GM12878 (cell line): ENCODE results near the gene GRK5. TPM values are rescaled to one million over a fixed set of nuclear protein-coding genes. Genes with fewer than 3 reads are reported as not detected.

ENCODE experiments used
- ATAC-seq: fragments of 200-7000 bp; cut with Tn5 transposase; 3 replicates; pipeline ENCODE4 v1.9.1; 2020; ENCODE audit warnings: mild to moderate bottlenecking, moderate library complexity
- BruUV-seq: library from RNA; stranded (reverse); fragments of 400-500 nt; replicated peaks from 2 replicates; lab custom pipeline; 2021; lab: Mats Ljungman, UMichigan
- CTCF ChIA-PET: fragments of 300-600 bp; sonication (Branson Sonifier 250); formaldehyde crosslinking; extraction: SDS; loops from one replicate; lab custom pipeline; 2021; ENCODE audit warnings: inconsistent platforms; lab: Yijun Ruan, JAX
- POLR2A ChIA-PET: fragments of 350-600 bp; formaldehyde crosslinking; extraction: SDS; loops from one replicate; lab custom pipeline; 2021; ENCODE audit warnings: inconsistent platforms; lab: Charles Lee
- RAD21 ChIA-PET: fragments of 300-600 bp; sonication (Branson Sonifier 250); formaldehyde crosslinking; loops from one replicate; lab custom pipeline; 2023; ENCODE audit warnings: antibody characterized with exemption; ENCODE audit not compliant: unreplicated experiment; lab: Charles Lee
- SMC1A ChIA-PET: fragments of 300-600 bp; sonication (Branson Sonifier 250); formaldehyde crosslinking; loops from one replicate; lab custom pipeline; 2023; ENCODE audit not compliant: unreplicated experiment, uncharacterized antibody; lab: Charles Lee
- DNase-seq: peaks from one replicate; pipeline ENCODE4 v3.0.0-alpha.2; 2011; ENCODE audit warnings: low read depth, low spot score
- FAIRE-seq: peaks from 3 replicates; lab custom pipeline; 2011; peaks lifted over from hg19 to GRCh38; lab: Jason Lieb, UNC
- H2AFZ ChIP-seq: 2 replicates; pipeline ENCODE4 v1.6.0; 2011; ENCODE audit warnings: low read depth, low read length, control low read depth; ENCODE audit not compliant: control insufficient read depth
- H3K27ac ChIP-seq: 2 replicates; pipeline ENCODE4 v1.5.1; 2011; ENCODE audit warnings: control low read depth; ENCODE audit not compliant: control insufficient read depth, insufficient read depth
- H3K27me3 ChIP-seq, 2 experiments: replicated peaks in 1 of 2; 2 replicates each; pipeline versions ENCODE4 v1.6.0 to v1.6.1; 2011; ENCODE audit warnings: low read length in 1 of 2; ENCODE audit not compliant: control insufficient read depth in 2 of 2, insufficient read depth in 2 of 2
- H3K36me3 ChIP-seq, 2 experiments: 2 replicates each; pipeline ENCODE4 v1.5.1; 2011; ENCODE audit warnings: low read length in 1 of 2; ENCODE audit not compliant: control insufficient read depth in 2 of 2, insufficient read depth in 2 of 2
- H3K4me1 ChIP-seq: 2 replicates; pipeline ENCODE4 v1.6.1; 2011; ENCODE audit warnings: mild to moderate bottlenecking, low read length, moderate library complexity, mixed read lengths; ENCODE audit not compliant: control insufficient read depth, insufficient read depth
- H3K4me2 ChIP-seq: 2 replicates; pipeline ENCODE4 v1.6.0; 2011; ENCODE audit warnings: control low read depth; ENCODE audit not compliant: control insufficient read depth, insufficient read depth
- H3K4me3 ChIP-seq: fragments of 200-600 bp; sonication (generic); 2 replicates; pipeline ENCODE4 v1.5.1; 2016
- H3K79me2 ChIP-seq: 2 replicates; pipeline ENCODE4 v1.6.0; 2011; ENCODE audit warnings: low read length; ENCODE audit not compliant: control insufficient read depth, insufficient read depth
- H3K9ac ChIP-seq: 2 replicates; pipeline ENCODE4 v1.8.0; 2011; ENCODE audit warnings: low read length, control low read depth, mixed read lengths; ENCODE audit not compliant: control insufficient read depth, insufficient read depth
- H3K9me3 ChIP-seq: replicated peaks from 3 replicates; pipeline ENCODE4 v1.5.1; 2011; ENCODE audit warnings: mild to moderate bottlenecking, low read length; ENCODE audit not compliant: control insufficient read depth, insufficient read depth
- H4K20me1 ChIP-seq: 2 replicates; pipeline ENCODE4 v1.6.0; 2011; ENCODE audit not compliant: control insufficient read depth, insufficient read depth
- CBX3 ChIP-seq: fragments of 200-600 bp; sonication (generic); IDR thresholded peaks from 2 replicates; pipeline ENCODE4 v1.6.1; 2016; ENCODE audit warnings: low read depth, borderline replicate concordance
- CTCF ChIP-seq, 3 experiments: IDR thresholded peaks in 2 of 3; conservative IDR thresholded peaks in 1 of 3; 2 replicates each; pipeline ENCODE4 v1.5.1; 2011; ENCODE audit warnings: low read depth in 3 of 3, low read length in 3 of 3, mild to moderate bottlenecking in 3 of 3, control low read depth in 2 of 3, moderate library complexity in 2 of 3, inconsistent platforms in 1 of 3, mixed read lengths in 1 of 3; ENCODE audit not compliant: control insufficient read depth in 2 of 3, insufficient read depth in 1 of 3; ENCODE audit errors: extremely low read depth in 1 of 3
- HCFC1 ChIP-seq: fragments of 150-350 bp; IDR thresholded peaks from 2 replicates; pipeline ENCODE4 v1.6.1; 2014; ENCODE audit warnings: low read length
- IRF3 ChIP-seq: fragments of 450-650 bp; IDR thresholded peaks from 2 replicates; pipeline ENCODE4 v1.6.1; 2014; ENCODE audit warnings: mild to moderate bottlenecking
- JUND ChIP-seq: IDR thresholded peaks from 2 replicates; pipeline ENCODE4 v1.6.1; 2012; ENCODE audit warnings: low read depth, mild to moderate bottlenecking, low read length, improper control_type of control experiment, moderate library complexity
- KAT2A ChIP-seq: conservative IDR thresholded peaks from 2 replicates; pipeline ENCODE4 v1.6.1; 2011; ENCODE audit warnings: low read depth, low read length; ENCODE audit not compliant: control insufficient read depth
- LARP7 ChIP-seq: fragments of 450-650 bp; IDR thresholded peaks from 2 replicates; pipeline ENCODE4 v1.6.1; 2017; ENCODE audit warnings: mild to moderate bottlenecking
- PBX3 ChIP-seq: IDR thresholded peaks from 2 replicates; pipeline ENCODE4 v1.6.1; 2011; ENCODE audit warnings: mild to moderate bottlenecking, low read depth, low read length, moderate library complexity; ENCODE audit not compliant: insufficient replicate concordance
- POLR2AphosphoS5 ChIP-seq: IDR thresholded peaks from 2 replicates; pipeline ENCODE4 v1.6.1; 2011; ENCODE audit warnings: mild to moderate bottlenecking, low read length, inconsistent platforms
- SREBF1 ChIP-seq: IDR thresholded peaks from 2 replicates; pipeline ENCODE4 v1.6.1; 2012; ENCODE audit warnings: mild to moderate bottlenecking, low read length
- SUZ12 ChIP-seq: fragments of 200-600 bp; sonication (generic); IDR thresholded peaks from one replicate; pipeline ENCODE4 v1.6.1; 2018; ENCODE audit warnings: antibody characterized with exemption, mild to moderate bottlenecking; ENCODE audit not compliant: unreplicated experiment
- TCF7 ChIP-seq: IDR thresholded peaks from 2 replicates; pipeline ENCODE4 v1.6.1; 2014; ENCODE audit warnings: antibody characterized with exemption, borderline replicate concordance
- WGBS: methylation state at CpG from one replicate; pipeline ENCODE4 v1.1.6; 2016; ENCODE audit warnings: low lambda C conversion rate; ENCODE audit not compliant: insufficient replicate concordance, insufficient coverage; ENCODE audit errors: missing lambda C conversion rate; 5-methylcytosine and 5-hydroxymethylcytosine counted together
- in situ Hi-C: fragments of 300-500 bp; cut with MboI; formaldehyde crosslinking; loops from 9 replicates; pipeline ENCODE4 v1.14.3; 2018; ENCODE audit warnings: mixed read lengths
- intact Hi-C: fragments of 100-400 bp; cut with micrococcal nuclease; formaldehyde crosslinking; loops from one replicate; pipeline ENCODE4 v1.14.2; 2022; ENCODE audit not compliant: unreplicated experiment
- polyA plus RNA-seq, 11 experiments: library from polyadenylated mRNA; depleted of rRNA in 4 of 11; unstranded in 6 of 11; stranded (reverse) in 5 of 11; fragments of >200 nt; fragmentation: Nextera tagmentation in 4 of 11; fragmentation: Illumina TruSeq in 1 of 11; extraction: Ambion mirVana in 4 of 11; extraction: Trizol in 1 of 11; gene quantifications; 1 replicate in 1 of 11; 2 replicates in 10 of 11; pipeline versions ENCODE4 v1.2.1 to v1.2.3, GENCODE V29; 2011 to 2016; ENCODE audit warnings: inconsistent platforms in 2 of 11, missing spikeins in 2 of 11, low read depth in 1 of 11
- total RNA-seq, 4 experiments: library from RNA; depleted of rRNA in 3 of 4; stranded (reverse); fragments of >200 nt in 3 of 4; fragmentation: Illumina TruSeq in 1 of 4; extraction: Trizol in 1 of 4; gene quantifications; 2 replicates each; pipeline versions ENCODE4 v1.2.1 to v1.2.3, GENCODE V29; 2013 to 2021

GRK5 gene
- total and polyA plus RNA-seq, 10 of the 15 experiments (the other 5 are each of a cell fraction or from before 2014, with no cell fraction given), result 0.11 to 22.1 (median 10.0) TPM

- TF ChIP-seq TCF7, result no peak
- no peak for TF ChIP-seq JUND
- no peak for TF ChIP-seq HCFC1
- TF ChIP-seq PBX3, result no peak
- TF ChIP-seq SREBF1, result no peak
- TF ChIP-seq SUZ12, result no peak
- TF ChIP-seq POLR2AphosphoS5, result no peak
- TF ChIP-seq LARP7, result no peak
- no peak for TF ChIP-seq CBX3
- TF ChIP-seq IRF3, result no peak
- TF ChIP-seq KAT2A, result no peak
- TF ChIP-seq CTCF (IDR thresholded peaks at IDR 0.05 in 2 of 3, conservative IDR thresholded peaks at IDR 0.05 in 1 of 3; ENCODE audit: control insufficient read depth in 2 of 3, extremely low read depth in 1 of 3, insufficient read depth in 1 of 3, low read depth in 3 of 3, low read length in 3 of 3), result no peak
- SMC1A ChIA-PET, result interaction anchor here (1.2 kb wide), 1 partner anchor 13 kb away, joined by 4 read pairs; no protein-coding TSS in a partner anchor
- Histone ChIP-seq H4K20me1 (no peaks in the 10 kb centered on the region), H3K9ac (no peak overlapping the region), H3K9me3 (no peaks in the 10 kb centered on the region), H3K4me1 (0 out of 2 replicates have a peak, but pooled peaks cover 2% of the 10 kb centered on the region), H2AFZ (no peak overlapping the region), H3K4me3 (no peak overlapping the region), H3K27me3 (no peaks in the 10 kb centered on the region), H3K36me3 (no peaks in the 10 kb centered on the region), H3K27ac (no peak overlapping the region), H3K4me2 (no peak overlapping the region), H3K79me2 (peaks cover 3% of the 10 kb centered on the region)
- no peak for ATAC-seq
- RAD21 ChIA-PET, result interaction anchor here (1.6 kb wide), 1 partner anchor 14 kb away, joined by 5 read pairs; the partner anchor contains the start of gene GRK5
- FAIRE-seq, result no peak
- DNase-seq, result no peak
- WGBS, result 98% methylated on average over 4 of the region's 4 CpGs
- CTCF ChIA-PET, result interaction anchor here (1.7 to 4.1 kb wide), 2 partner anchors 12 kb away, joined by 7 to 23 read pairs; no protein-coding TSS in a partner anchor
- in situ Hi-C loops (no loop called here), intact Hi-C loops (no loop called here)
- BruUV-seq, result no TSS peak
- POLR2A ChIA-PET, result no interaction called here
Measured at GRCh38 chr10:119221201-119221600, 13.8 kb downstream of the GRK5 start.
